Right cardiac atrium (tissue), 5 donors: Measurements from ENCODE around the gene GHRL. TPM values are rescaled to one million over a fixed set of nuclear protein-coding genes. Genes with fewer than 3 reads are reported as not detected.

Source experiments
- ATAC-seq, 2 donors: fragments of 200-7000 bp; cut with Tn5 transposase; one replicate each; pipeline versions ENCODE4 v1.8.0 to v1.9.1; 2020; ENCODE audit warnings: moderate library complexity in 2 of 2, mild to moderate bottlenecking in 1 of 2
- DNase-seq, 3 donors: peaks; one replicate each; pipeline ENCODE4 v3.0.0-alpha.2; 2020
- H3K27ac ChIP-seq: one replicate; pipeline ENCODE4 v1.5.1; 2013; ENCODE audit warnings: mild to moderate bottlenecking, low read length, control low read depth, moderate library complexity
- H3K27me3 ChIP-seq: one replicate; pipeline ENCODE4 v1.6.1; 2013; ENCODE audit not compliant: control insufficient read depth, insufficient read depth
- H3K4me1 ChIP-seq: one replicate; pipeline ENCODE4 v1.6.1; 2013; ENCODE audit warnings: low read length; ENCODE audit not compliant: control insufficient read depth, insufficient read depth
- H3K4me3 ChIP-seq: one replicate; pipeline ENCODE4 v1.5.1; 2013; ENCODE audit warnings: low read length, control low read depth
- H3K9me3 ChIP-seq: one replicate; pipeline ENCODE4 v1.6.1; 2013; ENCODE audit warnings: low read length; ENCODE audit not compliant: control insufficient read depth
- WGBS: extraction: QIAGEN DNeasy Blood & Tissue Kit; methylation state at CpG from one replicate; pipeline ENCODE4 v1.1.7; 2013; 5-methylcytosine and 5-hydroxymethylcytosine counted together
- intact Hi-C, 4 donors: fragments of 100-400 bp; cut with DNase I; formaldehyde crosslinking; loops; one replicate each; pipeline versions ENCODE4 v1.11.0 to v1.14.0; 2022 to 2023
- microRNA-seq, 2 donors: library from miRNA; unstranded; fragments of <30 nt; microRNA quantifications; one replicate each; pipeline ENCODE4 v1.2.0, GENCODE V29; 2020 to 2021
- polyA plus RNA-seq: library from polyadenylated mRNA; stranded (reverse); fragments of 200-250 nt; gene quantifications from one replicate; pipeline ENCODE4 v1.2.3, GENCODE V29; 2013
- total RNA-seq, 4 donors: library from RNA; stranded (reverse); fragmentation: NEBNext Ultra II Directional; extraction: Animal tissue kit (Norgen Biotek cat#: 25700); gene quantifications; one replicate each; pipeline ENCODE4 v1.2.1, GENCODE V29; 2021
- donor health status: healthy with polysubstance abuse.
- donor health status: DM: no; HTN: yes; CAD: no.
- donor health status: DM: no; HTN: no; CAD: no.
- donor health status: DM: no; HTN: yes; CAD: no; lungs with severe emphysema.
- donor health status: DM: yes; HTN: yes; CAD: no.

Gene GHRL
- total and polyA plus RNA-seq, 5 donors, result 0.25 TPM; not detected in 4

GRCh38 chr3:10240799-10241198, 51.9 kb downstream of the GHRL start:
- no peaks in the 10 kb centered on the region for H3K9me3 ChIP-seq
- intact Hi-C loops, result no loop called here
- no peaks in the 10 kb centered on the region for H3K4me1 ChIP-seq
- no peak overlapping the region for H3K4me3 ChIP-seq
- DNase-seq, result no peak
- no peak for ATAC-seq
- no peaks in the 10 kb centered on the region for H3K27me3 ChIP-seq
- 75% methylated on average over 6 of the region's 6 CpGs for WGBS
- H3K27ac ChIP-seq, result no peak overlapping the region

- DNase-seq (no peak), ATAC-seq (peak in 1 of 2 donors; percentile 25)
- 86% methylated on average over 15 of the region's 15 CpGs for WGBS
- H3K4me3 ChIP-seq, result no peak overlapping the region
- H3K27me3 ChIP-seq, result no peaks in the 10 kb centered on the region
- intact Hi-C loops, result no loop called here
- H3K27ac ChIP-seq, result no peak overlapping the region
- no peaks in the 10 kb centered on the region for H3K4me1 ChIP-seq
- H3K9me3 ChIP-seq, result no peaks in the 10 kb centered on the region
Measured at GRCh38 chr3:10238345-10239183, 54.2 kb downstream of the GHRL start.

Small RNA genes lying within 50 kb of the gene (microRNA-seq; reads per million reads assigned to microRNA genes)
- 0 to 0.42 reads per million in 2 donors for gene MIR378B

Other genes with a start within 250 kb of the GHRL start
- gene FANCD2OS, start 184.7 kb downstream of the GHRL start, total RNA-seq, result not detected
- gene FANCD2OS, start 184.7 kb downstream of the GHRL start, polyA plus RNA-seq, result not detected
- gene BRK1, start 177.3 kb downstream of the GHRL start, total RNA-seq, result 100 to 1,000 TPM in 2 of 4 donors, 10 to 100 TPM in 2; 93.3 to 106 (median 100) TPM
- 127 TPM for gene BRK1, start 177.3 kb downstream of the GHRL start, polyA plus RNA-seq
- 10 to 100 TPM; 17.4 to 18.2 (median 17.6) TPM for gene VHL, start 151.2 kb downstream of the GHRL start, total RNA-seq
- 19.1 TPM for gene VHL, start 151.2 kb downstream of the GHRL start, polyA plus RNA-seq
- gene IRAK2, start 128.0 kb downstream of the GHRL start, total RNA-seq, result 1 to 10 TPM in 3 of 4 donors, under 1 TPM in 1; 0.71 to 1.5 (median 1.4) TPM
- 0.63 TPM for gene IRAK2, start 128.0 kb downstream of the GHRL start, polyA plus RNA-seq
- 10 to 100 TPM; 19.1 to 25.6 (median 21.9) TPM for gene TATDN2, start 44.5 kb downstream of the GHRL start, total RNA-seq
- 13.6 TPM for gene TATDN2, start 44.5 kb downstream of the GHRL start, polyA plus RNA-seq
- 10 to 100 TPM; 53.7 to 86.8 (median 70.8) TPM for gene SEC13, start 28.2 kb upstream of the GHRL start, total RNA-seq
- 74.1 TPM for gene SEC13, start 28.2 kb upstream of the GHRL start, polyA plus RNA-seq
- under 1 TPM; 0.14 to 0.24 (median 0.17) TPM for gene ATP2B2, start 212.6 kb upstream of the GHRL start, total RNA-seq
- gene ATP2B2, start 212.6 kb upstream of the GHRL start, polyA plus RNA-seq, result 0.36 TPM